DOHH2 (cell line): Measurements from ENCODE around the gene ADAMTS15.

ENCODE experiments used
- EZH2phosphoT487 ChIP-seq: fragments of 200-600 bp; sonication (generic); IDR thresholded peaks from 2 replicates; pipeline ENCODE4 v1.6.1; 2017; ENCODE audit warnings: borderline replicate concordance, mild to moderate bottlenecking, antibody characterized with exemption, low read length, moderate library complexity, mixed read lengths
- TF ChIP-seq, protein P1 (sequence below): fragments of 200-600 bp; sonication (generic); IDR thresholded peaks from one replicate; pipeline ENCODE4 v1.5.1; 2014; ENCODE audit warnings: antibody characterized with exemption, mild to moderate bottlenecking, low read depth, low read length; ENCODE audit not compliant: poor library complexity, severe bottlenecking

DNA sequence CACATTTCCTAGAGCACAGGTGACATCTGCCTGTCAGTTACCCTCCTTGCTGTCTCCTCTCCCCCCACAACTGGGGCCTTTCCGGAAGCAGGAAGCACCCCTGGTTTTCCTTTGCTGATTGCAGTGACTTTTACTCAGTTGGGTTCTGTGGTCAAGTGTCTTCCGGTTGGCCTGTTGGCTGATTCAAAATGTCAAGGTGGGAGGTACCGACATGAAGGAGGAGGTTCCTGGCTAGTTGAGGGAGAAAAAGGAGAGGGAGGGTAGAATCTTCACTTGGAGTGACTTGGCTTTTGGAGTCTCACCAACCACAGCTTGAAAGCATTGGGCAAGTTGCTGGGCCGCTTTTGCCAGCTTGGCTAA is 9.3 kb upstream of the ADAMTS15 start:
- TF ChIP-seq, protein P1, sequence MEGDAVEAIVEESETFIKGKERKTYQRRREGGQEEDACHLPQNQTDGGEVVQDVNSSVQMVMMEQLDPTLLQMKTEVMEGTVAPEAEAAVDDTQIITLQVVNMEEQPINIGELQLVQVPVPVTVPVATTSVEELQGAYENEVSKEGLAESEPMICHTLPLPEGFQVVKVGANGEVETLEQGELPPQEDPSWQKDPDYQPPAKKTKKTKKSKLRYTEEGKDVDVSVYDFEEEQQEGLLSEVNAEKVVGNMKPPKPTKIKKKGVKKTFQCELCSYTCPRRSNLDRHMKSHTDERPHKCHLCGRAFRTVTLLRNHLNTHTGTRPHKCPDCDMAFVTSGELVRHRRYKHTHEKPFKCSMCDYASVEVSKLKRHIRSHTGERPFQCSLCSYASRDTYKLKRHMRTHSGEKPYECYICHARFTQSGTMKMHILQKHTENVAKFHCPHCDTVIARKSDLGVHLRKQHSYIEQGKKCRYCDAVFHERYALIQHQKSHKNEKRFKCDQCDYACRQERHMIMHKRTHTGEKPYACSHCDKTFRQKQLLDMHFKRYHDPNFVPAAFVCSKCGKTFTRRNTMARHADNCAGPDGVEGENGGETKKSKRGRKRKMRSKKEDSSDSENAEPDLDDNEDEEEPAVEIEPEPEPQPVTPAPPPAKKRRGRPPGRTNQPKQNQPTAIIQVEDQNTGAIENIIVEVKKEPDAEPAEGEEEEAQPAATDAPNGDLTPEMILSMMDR = no peak
- TF ChIP-seq EZH2phosphoT487 = no peak
